Stimulated activated CD8-positive, alpha-beta memory T cell treated with anti-CD3 and anti-CD28 coated beads, Interleukin-4, amount 100 ng/mL, for 4 hours (primary cell): ENCODE data around the gene SYCN.
"Not testable (repeated sequence)": the region's sequence is repeated elsewhere in the genome, so short reads cannot be mapped to it uniquely, and the experiment has no call there.

Source experiments
- DNase-seq, 2 donors: peaks; one replicate each; pipeline ENCODE4 v3.0.0-alpha.2; 2020; ENCODE audit warnings: low read depth in 2 of 2, low spot score in 1 of 2

Gene SYCN

GRCh38 chr19:39230096-39230764 is 26.2 kb upstream of the SYCN start:
- no peak for DNase-seq

- DNase-seq: no peak
Observed at GRCh38 chr19:39224910-39225309, 20.8 kb upstream of the SYCN start.

- DNase-seq: no peak
Observed at GRCh38 chr19:39223703-39224279, 19.7 kb upstream of the SYCN start.

DNA sequence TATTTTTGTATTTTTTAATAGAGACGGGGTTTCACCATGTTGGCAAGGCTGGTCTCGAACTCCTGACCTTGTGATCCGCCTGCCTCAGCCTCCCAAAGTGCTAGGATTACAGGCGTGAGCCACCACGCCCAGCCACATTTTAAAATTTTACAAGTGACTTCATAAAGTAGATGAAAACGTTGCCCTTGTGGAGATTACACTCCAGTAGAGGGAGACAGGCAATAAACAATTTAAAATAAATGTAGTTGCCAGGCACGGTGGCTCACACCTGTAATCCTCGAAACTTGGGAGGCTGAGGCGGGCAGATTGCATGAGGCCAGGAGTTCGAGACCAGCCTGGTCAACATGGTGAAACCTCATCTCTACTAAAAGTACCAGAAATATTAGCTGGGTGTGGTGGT is 15.0 kb upstream of the SYCN start:
- DNase-seq: not testable (repeated sequence)

GRCh38 chr19:39218230-39219007 is 14.4 kb upstream of the SYCN start:
- no peak for DNase-seq

DNA sequence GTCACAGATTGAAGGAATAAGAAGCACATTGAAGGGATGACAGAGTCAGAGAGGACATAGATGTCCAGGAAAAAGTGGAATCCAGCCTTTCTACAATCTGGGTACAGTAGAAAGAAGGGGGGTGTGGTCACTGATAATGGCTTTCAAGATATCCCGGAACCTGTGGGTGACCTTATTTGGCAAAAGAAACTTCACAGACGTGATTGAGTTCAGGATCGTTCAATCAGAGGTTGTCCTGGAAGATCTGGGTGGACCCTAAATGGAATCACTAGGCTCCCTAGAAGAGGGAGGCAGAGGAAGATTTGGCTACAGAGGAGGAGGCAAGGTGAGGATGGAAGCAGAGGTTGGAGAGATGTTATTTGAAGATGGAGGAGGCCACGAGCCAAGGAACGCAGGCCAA is 13.0 kb upstream of the SYCN start:
- DNase-seq: no peak

DNA sequence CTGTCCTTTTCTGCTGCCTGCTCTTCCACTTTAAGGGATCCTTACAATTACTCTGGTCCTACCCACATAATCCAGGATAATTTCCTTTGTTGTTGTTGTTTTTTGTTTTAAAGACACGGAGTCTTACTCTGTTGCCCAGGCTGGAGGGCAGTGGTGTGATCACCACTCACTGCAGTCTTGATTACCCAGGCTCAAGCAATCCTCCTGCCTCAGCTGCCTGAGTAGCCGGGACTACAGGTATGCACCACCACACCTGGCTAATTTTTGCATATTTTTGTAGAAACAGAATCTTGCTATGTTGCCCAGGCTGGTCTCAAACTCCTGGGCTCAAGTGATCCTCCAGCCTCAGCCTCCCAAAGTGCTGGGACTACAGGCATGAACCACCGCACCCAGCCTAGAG is 11.3 kb upstream of the SYCN start:
- DNase-seq: not testable (repeated sequence)

DNA sequence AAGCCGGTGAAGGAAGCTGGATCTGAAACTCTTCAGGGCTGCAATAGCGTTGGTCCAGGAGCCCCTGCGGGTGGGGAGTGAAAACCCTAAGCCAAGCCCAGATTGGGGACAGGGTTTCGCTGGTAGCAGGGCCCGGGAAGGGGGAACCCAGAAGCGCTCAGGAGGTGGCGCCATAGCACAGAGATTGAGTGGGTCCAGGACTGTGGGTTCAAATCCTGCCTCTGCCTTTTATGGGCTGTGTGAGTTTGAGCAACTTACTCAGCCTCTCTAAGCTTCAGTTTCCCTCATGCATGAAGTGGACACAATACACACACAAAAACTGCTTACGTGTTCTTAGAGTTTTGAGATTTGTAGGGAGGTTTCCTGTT is 8.3 kb upstream of the SYCN start:
- peak; percentile 8 to 16 for DNase-seq

DNA sequence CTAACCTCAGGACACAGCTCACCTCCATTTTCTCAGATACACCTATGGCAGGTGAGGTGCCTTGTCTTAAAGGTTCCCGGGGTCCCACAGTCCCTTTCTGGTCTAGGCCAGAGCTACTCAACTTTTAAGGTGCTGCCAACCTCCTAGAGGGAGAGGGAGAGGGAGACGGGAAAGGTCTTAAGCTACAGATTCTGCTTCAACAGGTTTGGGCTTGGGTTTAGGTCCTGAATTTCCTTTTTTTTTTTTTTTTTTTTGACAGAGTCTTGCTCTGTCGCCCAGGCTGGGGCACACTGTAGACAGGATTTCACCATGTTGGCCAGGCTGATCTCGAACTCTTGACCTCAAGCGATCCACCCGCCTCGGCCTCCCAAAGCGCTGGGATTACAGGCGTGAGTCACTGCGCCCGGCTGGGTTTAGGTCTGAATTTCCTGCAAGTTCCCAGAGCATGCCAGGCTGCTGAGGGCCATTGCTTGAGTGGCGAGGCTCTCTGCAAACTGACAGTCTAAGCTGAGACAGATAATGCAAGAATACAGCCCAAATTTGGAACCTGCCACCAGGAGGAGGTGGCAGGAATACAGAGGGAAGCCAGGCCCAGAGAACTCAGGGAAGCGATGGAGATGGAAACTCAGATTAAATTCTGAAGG is 7.8 kb upstream of the SYCN start:
- DNase-seq: no peak

- DNase-seq: no peak
Observed at GRCh38 chr19:39209196-39209595, 5.1 kb upstream of the SYCN start.

GRCh38 chr19:39208175-39208795 is 4.2 kb upstream of the SYCN start:
- DNase-seq: no peak

GRCh38 chr19:39207293-39207836 is 3.3 kb upstream of the SYCN start:
- no peak for DNase-seq

- no peak for DNase-seq
Observed at GRCh38 chr19:39206122-39206521, 2.1 kb upstream of the SYCN start.

GRCh38 chr19:39205449-39205764 is 1.3 kb upstream of the SYCN start:
- DNase-seq: no peak

GRCh38 chr19:39202998-39203355 is 1.1 kb downstream of the SYCN start:
- DNase-seq: no peak

GRCh38 chr19:39200803-39201115 is 3.3 kb downstream of the SYCN start:
- DNase-seq: no peak

DNA sequence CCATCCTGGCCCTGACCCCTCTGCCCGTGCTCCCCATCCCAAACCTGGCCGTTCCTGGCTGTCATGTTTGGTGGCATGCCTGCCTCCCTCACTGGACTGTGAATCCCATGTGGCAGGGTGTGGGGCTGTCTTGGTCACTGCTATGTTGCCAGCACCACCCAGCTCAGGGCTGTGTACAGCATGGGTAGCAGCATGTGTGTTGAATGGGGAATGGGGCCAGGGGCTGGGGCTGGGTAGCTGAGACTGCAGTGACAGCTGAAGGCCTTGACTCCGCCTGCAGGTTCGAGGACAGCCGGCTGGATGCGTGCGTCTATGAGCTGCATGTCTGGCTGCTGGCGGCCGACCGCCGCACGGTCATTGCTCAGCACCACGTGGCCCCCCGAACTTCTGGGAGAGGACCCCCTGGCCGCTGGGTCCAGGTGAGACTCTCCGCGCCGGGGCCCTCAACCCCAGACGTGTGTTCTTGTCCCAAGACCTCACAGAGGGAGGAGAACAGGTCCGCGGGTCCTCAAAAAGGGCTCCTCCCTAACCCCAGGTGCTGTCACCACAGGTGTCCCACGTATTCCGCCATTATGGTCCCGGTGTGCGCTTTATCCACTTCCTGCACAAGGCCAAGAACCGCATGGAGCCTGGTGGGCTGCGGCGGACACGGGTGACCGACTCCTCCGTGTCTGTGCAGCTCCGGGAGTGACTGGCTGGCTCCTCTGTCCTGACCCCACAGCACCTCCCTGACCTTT is 3.8 kb downstream of the SYCN start:
- no peak for DNase-seq

- no peak for DNase-seq
Observed at GRCh38 chr19:39199025-39199424, 5.0 kb downstream of the SYCN start.

- DNase-seq: no peak
Observed at GRCh38 chr19:39197808-39198207, 6.3 kb downstream of the SYCN start.

DNA sequence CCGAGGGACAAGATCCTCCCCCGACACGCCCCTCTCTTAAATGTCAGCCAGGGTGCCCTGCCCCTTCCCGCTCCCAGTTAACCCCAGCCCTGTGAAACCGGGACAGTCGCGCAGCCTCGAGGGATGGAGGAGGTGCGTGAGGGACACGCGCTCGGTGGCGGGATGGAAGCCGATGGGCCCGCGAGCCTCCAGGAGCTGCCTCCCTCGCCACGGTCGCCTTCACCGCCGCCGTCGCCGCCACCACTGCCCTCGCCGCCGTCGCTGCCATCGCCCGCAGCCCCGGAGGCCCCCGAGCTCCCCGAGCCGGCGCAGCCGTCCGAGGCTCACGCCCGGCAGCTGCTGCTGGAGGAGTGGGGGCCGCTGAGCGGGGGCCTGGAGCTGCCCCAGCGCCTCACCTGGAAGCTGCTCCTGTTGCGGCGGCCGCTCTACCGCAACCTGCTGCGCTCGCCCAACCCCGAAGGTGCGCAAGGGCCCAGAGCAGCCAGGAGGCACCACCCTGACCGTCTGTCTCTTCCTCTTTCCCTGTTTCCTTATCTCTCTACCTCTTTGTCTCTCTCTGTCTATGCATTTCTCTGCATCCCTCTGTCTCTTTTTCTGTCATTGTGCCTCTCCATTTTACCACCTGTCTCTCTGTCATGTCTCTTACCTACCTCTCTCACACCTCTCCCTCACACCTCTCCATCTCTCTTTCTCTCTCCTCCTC is 7.1 kb downstream of the SYCN start, which contains the start of gene NCCRP1:
Gene NCCRP1, plus strand, starts transcription at position 105 of the 703 bp plus-strand sequence. Its CDS starts 19 bp downstream, at position 124.
- DNase-seq: no peak
